ENCODE measurements around the gene HNF4A.

Gene HNF4A

DNA sequence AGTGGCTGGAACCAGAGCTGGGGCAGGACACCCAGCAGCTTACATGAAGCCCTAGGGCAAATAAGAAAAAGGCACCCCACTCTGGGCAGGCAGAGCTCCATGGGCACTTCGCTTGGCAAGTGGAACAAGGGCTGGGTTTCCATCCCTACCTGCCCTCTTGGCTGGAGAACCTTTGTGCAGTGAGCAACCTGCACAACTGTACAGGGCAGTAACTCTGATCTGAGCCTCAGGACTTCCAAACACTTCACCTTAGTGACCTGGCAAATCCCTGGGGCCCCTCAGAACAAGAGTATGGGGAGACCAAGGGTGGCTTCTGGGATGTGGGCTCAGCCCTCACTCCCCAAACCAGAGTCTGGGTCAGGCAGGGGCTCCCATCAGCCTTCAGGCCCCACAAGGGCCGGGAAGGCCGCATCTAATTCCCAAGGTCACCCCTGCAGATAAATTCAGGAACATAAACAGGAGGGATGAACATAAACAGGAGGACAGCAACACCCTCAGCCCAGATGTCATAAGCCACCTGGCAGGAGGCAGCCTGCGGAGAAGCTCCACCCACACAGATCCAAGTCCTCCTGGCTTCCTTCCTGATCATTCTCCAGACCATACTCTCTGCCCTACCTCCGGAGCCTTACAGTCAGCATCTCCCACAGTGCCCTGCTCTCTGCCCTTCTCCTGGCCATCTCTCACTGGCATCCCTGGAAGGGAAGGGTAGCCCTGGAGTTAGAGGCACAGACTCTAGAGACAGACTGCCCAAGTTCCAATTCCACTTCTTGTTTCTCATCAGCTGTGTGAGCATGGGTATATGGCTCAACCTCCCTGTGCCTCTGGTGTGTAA, 37.5 kb downstream of the HNF4A start:
- no peak for DNase-seq

DNA sequence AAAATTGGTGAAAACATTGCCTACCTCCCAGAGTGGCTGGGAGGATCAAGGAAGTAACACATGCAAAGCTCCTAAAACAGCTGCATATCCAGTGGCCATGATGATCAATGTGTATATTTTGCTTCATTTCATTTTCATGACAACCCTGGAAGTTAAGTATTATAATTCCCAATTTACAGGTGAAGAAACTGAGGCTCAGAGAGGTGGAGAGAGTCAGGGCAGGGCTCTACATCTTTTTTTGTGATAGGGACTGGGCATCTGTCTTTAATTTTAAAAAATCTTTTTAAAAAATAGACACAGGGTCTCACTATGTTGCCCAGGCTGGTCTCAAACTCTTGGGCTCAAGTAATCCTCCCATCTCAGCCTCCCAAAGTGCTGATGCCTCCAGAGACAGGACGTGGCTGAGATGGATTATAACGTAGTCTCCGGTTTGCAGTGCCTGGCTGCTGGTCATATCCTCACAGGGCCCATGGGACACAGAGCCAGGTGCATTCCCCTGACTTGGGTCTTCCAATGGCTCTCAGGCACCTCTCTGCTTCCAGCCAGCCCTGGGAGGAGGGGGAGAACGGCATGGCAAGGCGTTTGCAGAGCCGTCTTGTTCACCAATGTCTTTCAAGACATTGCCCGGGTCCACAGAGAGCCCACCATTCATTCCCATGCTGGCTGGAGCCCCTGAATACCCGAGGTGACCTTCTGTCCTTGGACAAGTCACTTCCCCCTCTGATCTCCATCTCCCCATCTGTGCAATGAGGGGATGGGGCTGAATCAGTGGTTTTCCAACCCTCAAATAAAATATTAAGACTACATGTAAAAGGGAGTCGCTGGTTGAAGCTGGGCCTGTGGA, 38.3 kb downstream of the HNF4A start:
- no peak for DNase-seq

DNA sequence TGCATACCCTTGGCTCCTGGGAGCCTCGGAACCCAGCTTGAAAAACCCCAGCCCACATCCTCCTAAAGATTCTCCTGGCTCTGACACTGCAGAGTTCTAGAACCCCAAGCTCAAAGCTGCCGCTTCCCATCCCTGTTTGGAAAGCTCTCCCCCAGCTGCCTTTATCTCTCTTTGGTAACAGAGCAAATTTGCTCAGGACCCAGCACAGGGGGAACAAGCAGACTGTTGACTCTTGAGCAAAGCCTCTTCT, 38.9 kb downstream of the HNF4A start:
- DNase-seq: no peak

DNA sequence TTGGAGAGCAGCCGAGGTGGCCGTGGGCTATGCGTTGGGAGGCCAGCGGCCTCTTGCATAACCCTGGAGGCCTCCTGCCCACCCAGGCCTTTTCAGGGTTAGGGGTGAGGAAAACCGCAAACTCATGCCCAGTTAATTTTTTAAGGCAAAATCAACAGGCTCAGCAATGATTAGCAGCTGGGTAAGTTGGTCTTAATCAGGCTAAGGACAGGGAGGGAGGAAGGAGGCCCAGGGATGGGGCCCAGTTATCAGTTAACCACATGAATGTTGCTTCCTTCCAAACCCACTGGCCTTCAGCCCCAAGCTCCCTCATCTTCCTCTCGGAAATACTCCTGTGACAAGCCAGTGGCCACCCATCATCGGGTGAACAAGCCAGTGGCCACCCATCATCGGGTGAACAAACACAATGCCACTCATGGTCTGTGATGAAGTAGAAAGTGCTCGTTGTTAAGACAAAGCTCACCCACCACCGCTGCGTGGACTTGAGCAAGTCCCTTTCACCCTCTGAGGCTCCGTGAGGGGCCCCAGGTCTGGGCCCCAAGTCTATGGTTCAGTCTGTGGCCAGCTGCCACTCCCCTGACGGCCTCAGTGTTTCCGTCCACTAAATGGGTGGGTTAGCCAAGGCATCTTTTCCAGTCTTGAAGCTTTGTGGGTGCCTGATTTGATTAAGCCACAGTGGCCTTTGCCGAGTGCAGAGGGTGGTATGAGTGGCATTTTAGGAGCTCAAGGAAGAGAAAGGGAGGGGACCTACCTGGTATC, 39.4 kb downstream of the HNF4A start:
- no peak for DNase-seq

DNA sequence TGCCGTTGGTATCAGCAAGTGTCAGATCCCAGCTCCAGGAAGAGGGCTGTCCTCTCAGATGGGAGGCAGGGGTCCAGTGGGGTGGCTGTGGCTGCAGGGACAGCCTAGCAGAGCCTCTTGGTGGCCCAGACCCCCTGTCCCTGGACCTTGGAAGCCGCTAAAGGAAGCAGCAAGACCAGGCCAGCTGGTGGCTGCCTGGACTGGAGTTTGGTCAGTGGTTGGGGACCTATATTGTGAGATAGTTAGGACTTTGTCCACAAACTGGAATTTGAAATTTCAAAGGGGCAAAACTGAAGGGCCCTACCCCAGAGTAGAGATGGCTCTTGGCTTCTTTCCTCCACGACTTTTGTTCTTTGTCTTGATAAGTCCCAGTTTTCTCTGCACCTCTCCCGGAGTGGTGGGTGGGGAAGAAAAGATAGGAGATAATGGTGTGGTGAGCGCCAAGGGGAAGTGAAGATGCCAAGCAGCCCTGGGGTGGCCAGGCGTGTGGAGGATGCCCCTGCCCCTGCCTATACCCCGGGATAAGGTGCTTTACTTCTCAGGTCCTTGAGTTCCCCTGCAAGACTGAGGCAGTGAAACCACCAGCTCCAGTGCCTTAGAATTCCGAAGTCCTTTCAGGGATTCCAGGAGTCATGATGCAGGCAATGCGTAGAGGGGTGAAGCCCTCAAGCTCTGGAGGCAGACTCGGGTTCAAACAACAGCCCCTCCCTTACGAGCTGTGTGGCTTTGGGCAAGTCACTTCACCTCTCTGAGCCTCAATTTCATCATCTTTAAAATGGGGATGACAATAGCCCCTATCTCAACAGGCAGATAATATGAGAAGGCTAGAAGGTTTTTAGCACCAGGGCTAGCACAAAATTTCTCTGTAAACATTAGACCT, 40.2 kb downstream of the HNF4A start:
- no peak for DNase-seq

DNA sequence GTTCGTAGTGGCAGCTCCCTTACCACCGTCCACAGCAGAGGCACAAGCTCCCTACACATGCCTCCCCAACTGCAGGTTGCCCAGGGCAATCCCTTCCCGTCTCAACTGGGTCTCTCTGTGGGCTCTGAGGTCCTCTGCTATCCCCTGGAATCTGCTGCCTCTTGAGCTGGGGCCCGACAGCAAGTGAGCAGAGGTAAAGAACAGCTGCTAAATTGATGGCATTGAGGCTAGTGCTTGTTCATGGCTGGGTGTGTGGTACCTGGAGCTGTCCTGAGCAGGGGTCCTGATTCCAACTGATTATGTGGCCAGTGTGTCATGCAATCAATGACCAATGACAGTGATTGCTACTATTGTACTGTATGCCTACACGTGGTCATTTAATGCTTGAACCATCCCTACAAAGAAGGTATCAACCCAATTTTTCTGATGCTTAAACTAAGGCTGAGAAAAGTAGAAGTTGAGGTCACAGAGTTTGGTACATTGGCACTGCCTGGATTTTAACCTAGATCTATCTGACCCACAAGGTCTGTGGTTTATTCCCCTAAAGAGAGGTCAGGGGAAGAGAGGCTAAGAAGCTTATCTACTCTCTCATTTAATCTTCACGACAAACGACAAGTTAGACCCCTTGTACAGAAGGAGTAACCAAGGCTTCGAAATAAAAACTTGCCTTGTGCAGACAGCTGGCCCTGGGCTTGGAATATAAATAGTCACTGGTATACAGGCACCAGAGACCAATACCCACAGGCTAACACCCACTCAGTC, 41.1 kb downstream of the HNF4A start:
- DNase-seq: no peak

DNA sequence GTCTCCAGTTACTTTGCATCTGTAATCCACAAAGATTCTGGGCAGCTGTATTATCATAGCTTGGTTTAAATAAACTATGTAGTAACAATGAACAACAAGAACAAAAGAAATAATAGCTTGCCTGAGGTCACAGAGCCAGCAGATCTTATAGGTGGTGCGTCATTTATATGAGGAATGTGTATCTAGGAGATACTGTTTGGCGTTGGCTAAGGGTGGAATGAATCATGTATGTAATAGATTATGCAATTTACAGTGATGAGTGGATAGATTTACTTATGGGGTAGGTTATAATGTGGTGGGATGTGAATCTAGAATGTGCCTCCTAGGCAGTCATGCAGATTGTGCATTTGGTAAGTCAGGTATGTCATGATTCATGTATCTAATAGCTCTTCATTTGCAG, 42.8 kb downstream of the HNF4A start:
- DNase-seq: no peak

DNA sequence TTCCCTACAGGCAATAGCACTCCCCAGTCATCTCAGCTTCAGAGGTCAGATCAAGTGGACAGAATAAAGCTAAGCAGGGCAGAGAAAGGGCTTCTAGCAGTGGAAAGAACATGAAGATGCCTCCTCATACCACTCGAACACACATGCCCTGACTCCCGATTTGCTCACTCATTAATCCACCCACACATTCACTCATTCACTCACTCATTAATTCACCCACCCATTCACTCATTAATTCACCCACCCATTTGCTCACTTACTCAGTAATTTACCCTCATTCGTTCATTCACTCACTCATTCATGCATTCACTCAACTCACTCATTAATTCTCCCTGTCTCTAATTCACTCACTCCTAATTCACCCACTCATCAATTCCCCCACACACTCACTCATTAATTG, 43.9 kb downstream of the HNF4A start:
- DNase-seq: no peak

DNA sequence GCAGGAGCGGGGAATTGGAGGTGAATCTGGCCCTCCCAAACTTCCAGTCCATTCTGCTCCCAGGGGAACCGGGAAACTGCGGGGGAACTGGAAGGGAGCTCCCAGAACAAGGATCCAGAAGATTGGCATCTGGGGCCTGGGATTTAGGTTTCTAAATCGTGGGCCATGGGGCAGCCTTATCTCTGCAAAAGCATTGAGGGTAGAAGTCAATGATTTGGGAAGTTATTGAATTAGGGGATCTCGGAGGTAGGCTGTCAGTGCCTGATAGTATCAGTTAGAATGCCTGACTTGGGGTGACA, 45.1 kb downstream of the HNF4A start:
- DNase-seq: no peak

DNA sequence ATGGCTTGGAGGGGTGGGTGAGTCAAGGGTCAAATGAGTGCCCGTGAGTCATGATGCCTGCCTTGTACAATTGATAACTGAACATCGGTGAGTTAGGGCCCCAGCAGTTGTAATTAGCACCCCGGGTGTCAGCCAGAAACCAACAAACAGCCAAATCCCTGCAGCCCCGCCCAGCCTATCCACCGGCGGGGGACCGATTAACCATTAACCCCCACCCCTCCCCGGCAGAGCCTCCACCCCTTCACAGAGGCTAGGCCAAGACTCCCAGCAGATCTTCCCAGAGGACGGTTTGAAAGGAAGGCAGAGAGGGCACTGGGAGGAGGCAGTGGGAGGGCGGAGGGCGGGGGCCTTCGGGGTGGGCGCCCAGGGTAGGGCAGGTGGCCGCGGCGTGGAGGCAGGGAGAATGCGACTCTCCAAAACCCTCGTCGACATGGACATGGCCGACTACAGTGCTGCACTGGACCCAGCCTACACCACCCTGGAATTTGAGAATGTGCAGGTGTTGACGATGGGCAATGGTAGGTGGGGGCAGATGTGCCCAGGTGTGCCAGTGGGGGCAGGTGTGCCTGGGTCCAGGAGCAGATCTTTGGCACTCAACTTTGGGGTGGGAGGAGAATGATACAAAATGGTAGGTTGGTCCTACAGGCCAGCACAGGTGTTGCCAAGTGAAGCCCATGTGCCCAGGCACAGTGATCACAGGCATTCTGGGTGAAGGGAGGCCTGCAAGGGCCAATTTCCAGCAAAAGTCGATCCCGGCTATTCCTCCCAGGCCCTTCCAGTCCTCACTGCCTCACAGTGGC, 45.7 kb downstream of the HNF4A start:
- no peak for DNase-seq

DNA sequence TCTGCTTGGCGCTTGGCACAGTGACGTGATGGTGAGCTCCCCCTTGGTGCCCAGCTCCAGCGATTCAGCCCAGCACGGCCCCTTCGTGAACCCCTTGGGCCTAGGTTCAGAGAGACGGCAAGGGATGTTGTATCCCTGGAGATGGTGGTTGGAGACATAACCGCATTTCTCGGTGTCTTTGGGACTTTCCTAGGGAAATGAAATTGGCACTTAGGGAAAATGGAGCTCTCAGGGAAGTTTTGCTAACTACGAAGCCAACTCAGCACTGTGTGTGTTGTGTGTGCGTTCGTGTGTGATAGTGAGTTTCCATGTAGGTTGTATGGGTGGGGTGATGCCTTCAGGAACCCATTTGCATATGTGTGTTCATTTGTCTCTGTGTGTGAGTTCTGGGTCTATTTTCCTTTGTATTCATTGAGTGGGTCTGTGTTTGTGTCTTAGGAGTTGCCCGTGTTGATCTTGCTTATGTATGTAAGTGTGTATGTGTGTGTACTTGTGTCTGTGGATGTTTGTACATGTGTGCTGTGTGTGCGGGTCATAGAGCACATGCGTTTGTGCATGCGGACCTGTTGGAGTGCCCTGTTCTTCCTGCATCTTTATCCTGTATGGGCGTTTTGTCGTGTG, 46.4 kb downstream of the HNF4A start:
- no peak for DNase-seq

DNA sequence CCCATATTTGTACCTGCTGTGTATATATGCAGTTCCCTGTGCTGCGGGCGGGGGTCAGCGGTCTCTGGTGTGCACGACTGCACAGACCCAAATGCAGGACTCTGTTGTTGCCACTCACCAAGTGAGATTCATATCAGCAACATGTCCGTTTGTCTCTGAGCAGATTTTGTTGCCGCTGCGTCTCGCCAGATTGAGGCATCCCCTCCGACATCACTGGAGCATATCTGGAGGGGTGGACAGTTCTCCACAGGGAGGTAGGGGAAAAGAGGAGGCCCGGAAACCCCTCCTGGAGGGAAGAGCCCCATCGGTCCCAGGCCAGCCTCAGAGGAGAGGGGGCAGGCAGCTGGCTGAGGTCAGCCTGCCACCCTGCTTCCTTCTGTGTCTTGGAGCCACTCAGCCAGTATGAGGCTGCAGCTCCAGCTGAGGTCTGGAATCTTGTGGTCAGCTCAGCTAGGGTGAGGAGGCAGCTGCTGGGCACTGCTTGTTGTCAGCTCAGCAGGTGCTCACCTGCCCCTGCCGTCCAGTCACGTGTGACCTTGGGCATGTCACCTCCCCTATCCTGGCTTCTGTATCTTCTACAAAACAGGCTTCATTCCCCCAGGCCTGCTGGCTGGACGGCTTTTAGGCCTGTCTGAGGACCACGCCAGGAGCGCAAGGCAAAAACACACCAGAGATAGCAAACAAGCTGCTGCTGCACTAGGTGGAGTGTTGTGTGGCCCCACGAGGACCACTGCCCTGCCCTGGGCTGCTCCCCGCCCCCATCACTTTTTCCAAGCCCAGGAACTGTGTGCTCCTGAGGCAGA, 47.1 kb downstream of the HNF4A start:
- no peak for DNase-seq

DNA sequence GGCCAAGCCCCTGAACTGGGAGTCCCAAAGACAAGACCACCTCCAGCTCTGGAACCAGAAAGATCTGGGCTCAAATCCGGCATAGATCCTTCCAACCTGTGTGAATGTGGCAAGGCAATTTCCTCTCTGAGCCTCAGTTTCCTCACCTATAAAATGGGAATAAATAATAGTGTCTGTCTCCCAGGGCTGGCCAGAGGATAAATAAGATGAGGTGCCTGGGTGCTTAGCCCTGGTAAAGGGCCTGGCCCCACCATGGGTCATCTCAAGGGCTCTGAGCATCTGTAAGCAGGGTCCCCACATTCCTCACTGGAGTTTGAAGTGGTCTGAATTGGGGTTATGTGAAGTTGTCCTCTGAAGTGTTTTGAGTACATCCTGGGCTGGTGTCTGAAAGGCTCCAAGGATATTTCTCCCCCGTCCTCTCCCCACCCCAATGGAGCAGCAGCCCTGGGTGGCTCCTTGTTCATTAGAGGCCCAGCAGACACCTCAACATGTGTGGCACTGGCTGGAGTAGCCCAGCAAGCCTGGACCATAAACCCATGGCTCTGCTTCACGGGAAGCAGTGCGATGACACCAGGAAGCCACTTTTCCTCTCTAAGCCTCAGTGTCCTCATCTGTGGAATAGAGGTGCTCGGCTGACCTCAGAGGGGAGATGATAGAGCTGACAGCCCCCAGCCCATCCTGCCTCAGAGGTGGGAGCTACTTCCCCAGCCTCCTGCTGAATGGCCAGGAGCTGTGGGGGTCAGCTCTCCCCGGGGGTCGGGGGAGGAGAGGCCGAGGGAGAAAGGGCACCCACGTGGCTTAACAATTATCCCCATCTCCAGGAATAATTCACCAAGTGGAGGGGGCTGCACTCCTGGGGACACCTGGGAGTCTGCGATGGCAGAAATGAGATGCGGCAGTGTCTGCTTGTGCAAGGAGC, 48.0 kb downstream of the HNF4A start:
- DNase-seq: no peak

DNA sequence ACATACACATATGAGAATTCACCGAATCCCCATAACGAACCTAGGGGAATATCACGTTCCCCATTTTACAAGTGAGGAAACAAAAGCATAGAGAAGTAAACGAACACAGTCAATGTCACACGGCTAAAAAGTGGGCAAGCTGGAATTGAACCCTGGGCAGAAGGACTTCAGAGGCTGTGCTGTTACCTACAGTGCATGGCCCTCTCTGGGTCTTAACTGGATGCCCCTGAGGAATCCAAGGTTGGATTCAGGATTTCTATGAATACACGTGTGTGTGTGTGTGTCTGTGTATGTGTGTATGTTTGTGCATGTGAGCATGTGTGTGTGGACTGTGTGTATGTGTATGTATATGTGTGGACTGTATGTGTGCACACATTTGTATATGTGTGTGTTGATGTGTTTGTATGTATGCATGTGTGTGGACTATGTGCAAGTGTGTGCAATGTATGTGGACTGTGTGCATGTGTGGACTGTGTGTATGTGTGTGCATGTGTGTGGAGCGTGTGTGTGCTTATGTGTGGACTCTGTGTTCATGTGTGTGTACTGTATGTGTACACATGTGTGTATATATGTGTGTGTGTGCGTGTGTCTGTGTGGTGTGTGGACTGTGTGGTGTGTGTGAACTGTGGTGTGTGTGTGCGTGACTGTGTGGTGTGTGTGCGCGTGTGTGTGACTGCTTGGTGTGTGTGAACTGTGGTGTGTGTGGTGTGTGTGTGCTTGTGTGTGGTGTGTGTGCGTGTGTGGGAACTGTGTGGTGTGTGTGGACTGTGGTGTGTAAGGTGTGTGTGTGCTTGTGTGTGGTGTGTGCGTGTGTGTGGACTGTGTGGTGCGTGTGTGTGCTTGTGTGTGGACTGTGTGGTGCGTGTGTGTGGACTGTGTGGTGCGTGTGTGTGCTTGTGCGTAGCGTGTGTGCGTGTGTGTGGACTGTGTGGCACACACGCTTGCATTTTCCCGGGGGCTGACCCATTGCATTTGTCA, 49.0 kb downstream of the HNF4A start:
- no peak for DNase-seq

DNA sequence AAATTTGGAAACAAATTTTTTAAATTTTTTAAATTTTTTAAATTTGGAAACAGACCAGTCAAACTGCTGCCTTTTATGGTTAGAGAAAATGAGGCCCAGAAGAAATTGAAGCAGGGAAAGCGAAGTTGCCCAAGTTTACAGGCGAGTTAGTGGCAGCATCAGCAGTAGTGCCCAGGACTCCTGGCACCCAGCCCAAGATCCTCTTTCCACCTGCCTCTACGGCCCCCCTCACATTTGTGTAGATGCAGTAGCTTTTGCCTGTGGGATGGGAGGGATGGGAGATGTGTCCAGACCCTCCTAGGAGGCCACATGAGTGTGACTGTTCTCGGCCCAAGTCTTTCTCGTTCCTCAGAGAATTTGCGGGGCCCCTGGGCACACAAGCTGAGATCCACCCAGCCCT, 49.8 kb downstream of the HNF4A start:
- DNase-seq: no peak

DNA sequence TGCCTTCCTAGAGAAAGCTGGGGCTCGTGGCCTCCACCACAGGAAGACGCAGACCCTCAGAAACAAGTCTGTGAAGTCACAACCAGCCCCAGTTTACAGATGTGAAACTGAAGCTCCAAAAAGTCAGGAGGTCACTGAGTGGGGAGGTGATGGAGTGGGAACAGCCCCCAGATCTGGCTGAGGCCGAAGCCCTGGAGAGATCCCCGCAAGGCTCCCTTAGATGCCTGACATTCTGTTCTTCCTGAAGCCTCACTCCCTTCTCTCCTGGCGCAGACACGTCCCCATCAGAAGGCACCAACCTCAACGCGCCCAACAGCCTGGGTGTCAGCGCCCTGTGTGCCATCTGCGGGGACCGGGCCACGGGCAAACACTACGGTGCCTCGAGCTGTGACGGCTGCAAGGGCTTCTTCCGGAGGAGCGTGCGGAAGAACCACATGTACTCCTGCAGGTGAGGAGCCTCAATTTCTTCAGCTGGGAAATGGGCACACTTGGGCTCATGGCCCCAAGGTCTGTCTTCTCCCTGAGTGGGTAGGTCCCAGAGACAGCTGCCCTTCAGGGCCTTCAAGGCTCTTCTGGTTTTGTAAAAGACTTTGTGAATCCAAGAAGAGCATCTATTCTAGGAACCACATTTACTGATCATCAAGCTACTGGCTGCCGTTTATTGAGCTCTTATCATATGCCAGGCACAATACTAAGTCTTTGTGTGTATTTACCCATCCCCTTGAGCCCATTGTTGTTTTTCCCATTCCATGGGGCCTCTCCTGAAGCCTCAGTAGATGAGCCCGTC, 50.5 kb downstream of the HNF4A start:
- DNase-seq: no peak

Measured in stimulated activated CD4-positive, alpha-beta T cell treated with anti-CD3 and anti-CD28 coated beads, Interleukin-4, amount 100 ng/mL, for 24 hours (primary cell).